Transverse colon (tissue), 4 donors: ENCODE measurements around the gene AGAP1. TPM values are rescaled to one million over a fixed set of nuclear protein-coding genes. Genes with fewer than 3 reads are reported as not detected.

Source experiments
- DNase-seq: peaks from one replicate; pipeline ENCODE4 v3.0.0-alpha.2; 2019
- H3K27ac ChIP-seq, 4 donors: fragments of 200-600 bp; sonication (generic); 2 replicates each; pipeline ENCODE4 v1.5.1; 2016 to 2018; ENCODE audit warnings: inconsistent platforms in 4 of 4
- H3K27me3 ChIP-seq: fragments of 200-600 bp; sonication (generic); 2 replicates; pipeline ENCODE4 v1.5.1; 2017; ENCODE audit warnings: inconsistent platforms
- H3K36me3 ChIP-seq, 4 donors: fragments of 200-600 bp; sonication (generic); 2 replicates each; pipeline ENCODE4 v1.5.1; 2017 to 2019; ENCODE audit warnings: inconsistent platforms in 4 of 4
- H3K4me1 ChIP-seq, 4 donors: fragments of 200-600 bp; sonication (generic); 2 replicates each; pipeline ENCODE4 v1.5.1; 2017 to 2020; ENCODE audit warnings: inconsistent platforms in 4 of 4
- H3K4me3 ChIP-seq, 4 donors: fragments of 200-600 bp; sonication (generic); 1 replicate in 1 of 4; 2 replicates in 3 of 4; pipeline versions ENCODE4 v1.5.1 to v1.6.1; 2017 to 2019; ENCODE audit warnings: inconsistent platforms in 4 of 4
- H3K9me3 ChIP-seq, 2 donors: fragments of 200-600 bp; sonication (generic); 2 replicates each; pipeline ENCODE4 v1.5.1; 2017 to 2019; ENCODE audit warnings: inconsistent platforms in 2 of 2
- CTCF ChIP-seq, 5 experiments: fragments of 200-600 bp in 3 of 5; fragments of 450-650 bp in 2 of 5; sonication (generic) in 3 of 5; IDR thresholded peaks; 1 replicate in 2 of 5; 2 replicates in 3 of 5; pipeline ENCODE4 v1.5.1; 2016 to 2017; ENCODE audit warnings: antibody characterized with exemption in 5 of 5, inconsistent platforms in 3 of 5, mild to moderate bottlenecking in 2 of 5, moderate library complexity in 1 of 5
- EP300 ChIP-seq: sonication (generic); formaldehyde crosslinking; IDR thresholded peaks from one replicate; pipeline ENCODE4 v1.6.1; 2017; ENCODE audit warnings: antibody characterized with exemption, low read depth
- POLR2A ChIP-seq: fragments of 450-650 bp; IDR thresholded peaks from one replicate; pipeline ENCODE4 v1.6.1; 2016; ENCODE audit warnings: antibody characterized with exemption, mild to moderate bottlenecking, moderate library complexity
- POLR2AphosphoS5 ChIP-seq, 3 donors: sonication (generic); formaldehyde crosslinking; IDR thresholded peaks; one replicate each; pipeline ENCODE4 v1.6.1; 2016; ENCODE audit warnings: antibody characterized with exemption in 3 of 3
- WGBS, 2 donors: methylation state at CpG; one replicate each; pipeline ENCODE4 v1.1.5; 2018; ENCODE audit warnings: low coverage in 1 of 2; 5-methylcytosine and 5-hydroxymethylcytosine counted together
- in situ Hi-C, 4 donors: fragments of 200-750 bp; cut with MboI; loops; one replicate each; pipeline versions ENCODE4 v1.15.0 to v1.15.1; 2017; ENCODE audit warnings: low sequenced_read_pairs in 3 of 4, low pct_ligation_motif_present in 1 of 4, low pct_unique_long_range_greater_than_20kb in 1 of 4
- intact Hi-C: fragments of 100-400 bp; cut with DNase I; formaldehyde crosslinking; loops from one replicate; pipeline ENCODE4 v1.15.1; 2023; ENCODE audit warnings: low total_unique reads
- total RNA-seq, 4 donors: library from RNA; depleted of rRNA; stranded (reverse); fragments of >200 nt; gene quantifications; one replicate each; pipeline ENCODE4 v1.1.0, GENCODE V29; 2016

Gene AGAP1
- total RNA-seq, 4 donors from 2014 or later: 56.1 to 96.9 (median 71.2) TPM

GRCh38 chr2:235508371-235509160 lies 14.7 kb downstream of the AGAP1 start:
- WGBS, 2 donors: 62 to 70% methylated on average over 4 to 26 of the region's 26 CpGs
- DNase-seq: peak; percentile 72
- Histone ChIP-seq H3K36me3 (no peaks in the 10 kb centered on the region), H3K27ac (peak overlapping the region; percentile 35 to 92 (median 85)), H3K4me3 (no peak overlapping the region), H3K4me1 (peaks cover 45 to 82% (median 60%) of the 10 kb centered on the region in 4 donors), H3K27me3 (no peaks in the 10 kb centered on the region), H3K9me3 (no peaks in the 10 kb centered on the region)
- intact Hi-C loops: no loop called here
- in situ Hi-C loops: no loop called here
- TF ChIP-seq POLR2A: no peak
- TF ChIP-seq CTCF (IDR thresholded peaks at IDR 0.05): peak in 1 of 5 experiments; percentile 18

- Histone ChIP-seq H3K36me3 (no peaks in the 10 kb centered on the region), H3K9me3 (no peaks in the 10 kb centered on the region), H3K27me3 (no peaks in the 10 kb centered on the region), H3K4me1 (peaks cover 44 to 84% (median 62%) of the 10 kb centered on the region in 4 donors), H3K4me3 (no peak overlapping the region), H3K27ac (peak overlapping the region; percentile 82 to 92 (median 88))
- DNase-seq: peak; percentile 59
- in situ Hi-C loops: no loop called here
- no peak for TF ChIP-seq EP300
- peak; percentile 16 for TF ChIP-seq POLR2A
- peak in 1 of 3 donors; percentile 64 for TF ChIP-seq POLR2AphosphoS5 (IDR thresholded peaks at IDR 0.05)
- no peak for TF ChIP-seq CTCF (IDR thresholded peaks at IDR 0.05)
- intact Hi-C loops: loop anchor here (1.0 kb wide), 1 partner anchor 90 kb away; no protein-coding TSS in a partner anchor
- WGBS, 2 donors: 47 to 50% methylated on average over 2 to 4 of the region's 4 CpGs
Measured at GRCh38 chr2:235510318-235510717, 16.5 kb downstream of the AGAP1 start.

GRCh38 chr2:235511187-235511661 lies 17.4 kb downstream of the AGAP1 start:
- no peaks in the 10 kb centered on the region for H3K36me3 ChIP-seq
- peak overlapping the region; percentile 82 to 92 (median 88) for H3K27ac ChIP-seq
- in situ Hi-C loops: no loop called here
- H3K4me3 ChIP-seq: no peak overlapping the region
- intact Hi-C loops: no loop called here
- no peaks in the 10 kb centered on the region for H3K27me3 ChIP-seq
- H3K4me1 ChIP-seq: peaks cover 42 to 77% (median 54%) of the 10 kb centered on the region in 4 donors
- WGBS, 2 donors: 0 to 20% methylated on average over 1 to 7 of the region's 7 CpGs
- peak; percentile 77 for DNase-seq
- TF ChIP-seq POLR2A: peak; percentile 47
- TF ChIP-seq CTCF (IDR thresholded peaks at IDR 0.05): no peak
- TF ChIP-seq EP300: peak; percentile 78
- TF ChIP-seq POLR2AphosphoS5 (IDR thresholded peaks at IDR 0.05): peak; percentile 48 to 60 (median 57)
- no peaks in the 10 kb centered on the region for H3K9me3 ChIP-seq

- peak overlapping the region; percentile 82 to 92 (median 88) for H3K27ac ChIP-seq
- in situ Hi-C loops: no loop called here
- peak; percentile 5 for DNase-seq
- intact Hi-C loops: no loop called here
- H3K27me3 ChIP-seq: no peaks in the 10 kb centered on the region
- TF ChIP-seq EP300 (no peak), POLR2A (no peak)
- H3K36me3 ChIP-seq: no peaks in the 10 kb centered on the region
- 59 to 61% methylated on average over 5 to 9 of the region's 9 CpGs for WGBS, 2 donors
- H3K9me3 ChIP-seq: no peaks in the 10 kb centered on the region
- H3K4me3 ChIP-seq: no peak overlapping the region
- H3K4me1 ChIP-seq: peaks cover 34 to 69% (median 47%) of the 10 kb centered on the region in 4 donors
Measured at GRCh38 chr2:235511751-235512698, 18.2 kb downstream of the AGAP1 start.
